ENCODE results near the gene GORASP2. TPM values are rescaled to one million over a fixed set of nuclear protein-coding genes. Genes with fewer than 3 reads are reported as not detected.

Gene GORASP2
- polyA plus RNA-seq, 1 of the 3 experiments (the other 2 are of a cell fraction): 127 TPM

GRCh38 chr2:170932166-170932565 is 3.1 kb downstream of the GORASP2 start:
- H3K27ac ChIP-seq (ENCODE audit: low read depth in 2 of 2, low read length in 1 of 2): no peak overlapping the region
- H3K4me1 ChIP-seq (ENCODE audit: control insufficient read depth in 1 of 2, insufficient read depth in 2 of 2, low read depth in 1 of 2, low read length in 1 of 2): peaks cover 10 to 16% of the 10 kb centered on the region in 2 experiments
- H3K9ac ChIP-seq: no peak overlapping the region
- H3K27me3 ChIP-seq (ENCODE audit: insufficient read depth): no peaks in the 10 kb centered on the region
- H3K79me2 ChIP-seq (ENCODE audit: insufficient read depth): peaks cover 80% of the 10 kb centered on the region
- H3F3A ChIP-seq (replicated peaks; ENCODE audit: insufficient read depth): peaks cover 11% of the 10 kb centered on the region
- no peak for DNase-seq
- H4K20me1 ChIP-seq (ENCODE audit: insufficient read depth): peaks cover 74% of the 10 kb centered on the region
- no peaks in the 10 kb centered on the region for H3K9me3 ChIP-seq
- H3K9me2 ChIP-seq: no peaks in the 10 kb centered on the region
- H3K4me3 ChIP-seq (ENCODE audit: low read depth in 2 of 2, low read length in 1 of 2): no peak overlapping the region
- ChIA-PET POLR2A (no interaction called here), CTCF (interaction anchor here (0.6 to 1.4 kb wide), 2 partner anchors 13 to 501 kb away, joined by 3 read pairs; no protein-coding TSS in a partner anchor)
- 96% methylated on average over 1 of the region's 1 CpG for WGBS (ENCODE audit: low lambda C conversion rate)
- no peak overlapping the region for H2AFZ ChIP-seq (ENCODE audit: low read depth)
- peaks cover 4 to 16% of the 10 kb centered on the region in 2 experiments for H3K36me3 ChIP-seq (replicated peaks in 1 of 2; ENCODE audit: control insufficient read depth in 1 of 2, insufficient read depth in 2 of 2, low read length in 1 of 2)
- H3K4me2 ChIP-seq: no peak overlapping the region; the same call in 1 of the 2 replicates
- no peak for TF ChIP-seq FOXM1 (IDR thresholded peaks at IDR 0.05; ENCODE audit: low read depth)
- TF ChIP-seq, protein P1, sequence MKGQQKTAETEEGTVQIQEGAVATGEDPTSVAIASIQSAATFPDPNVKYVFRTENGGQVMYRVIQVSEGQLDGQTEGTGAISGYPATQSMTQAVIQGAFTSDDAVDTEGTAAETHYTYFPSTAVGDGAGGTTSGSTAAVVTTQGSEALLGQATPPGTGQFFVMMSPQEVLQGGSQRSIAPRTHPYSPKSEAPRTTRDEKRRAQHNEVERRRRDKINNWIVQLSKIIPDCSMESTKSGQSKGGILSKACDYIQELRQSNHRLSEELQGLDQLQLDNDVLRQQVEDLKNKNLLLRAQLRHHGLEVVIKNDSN (IDR thresholded peaks at IDR 0.05; ENCODE audit: borderline replicate concordance, low read depth): no peak
- no peak for TF ChIP-seq JUND (IDR thresholded peaks at IDR 0.05)
- TF ChIP-seq, protein P2, sequence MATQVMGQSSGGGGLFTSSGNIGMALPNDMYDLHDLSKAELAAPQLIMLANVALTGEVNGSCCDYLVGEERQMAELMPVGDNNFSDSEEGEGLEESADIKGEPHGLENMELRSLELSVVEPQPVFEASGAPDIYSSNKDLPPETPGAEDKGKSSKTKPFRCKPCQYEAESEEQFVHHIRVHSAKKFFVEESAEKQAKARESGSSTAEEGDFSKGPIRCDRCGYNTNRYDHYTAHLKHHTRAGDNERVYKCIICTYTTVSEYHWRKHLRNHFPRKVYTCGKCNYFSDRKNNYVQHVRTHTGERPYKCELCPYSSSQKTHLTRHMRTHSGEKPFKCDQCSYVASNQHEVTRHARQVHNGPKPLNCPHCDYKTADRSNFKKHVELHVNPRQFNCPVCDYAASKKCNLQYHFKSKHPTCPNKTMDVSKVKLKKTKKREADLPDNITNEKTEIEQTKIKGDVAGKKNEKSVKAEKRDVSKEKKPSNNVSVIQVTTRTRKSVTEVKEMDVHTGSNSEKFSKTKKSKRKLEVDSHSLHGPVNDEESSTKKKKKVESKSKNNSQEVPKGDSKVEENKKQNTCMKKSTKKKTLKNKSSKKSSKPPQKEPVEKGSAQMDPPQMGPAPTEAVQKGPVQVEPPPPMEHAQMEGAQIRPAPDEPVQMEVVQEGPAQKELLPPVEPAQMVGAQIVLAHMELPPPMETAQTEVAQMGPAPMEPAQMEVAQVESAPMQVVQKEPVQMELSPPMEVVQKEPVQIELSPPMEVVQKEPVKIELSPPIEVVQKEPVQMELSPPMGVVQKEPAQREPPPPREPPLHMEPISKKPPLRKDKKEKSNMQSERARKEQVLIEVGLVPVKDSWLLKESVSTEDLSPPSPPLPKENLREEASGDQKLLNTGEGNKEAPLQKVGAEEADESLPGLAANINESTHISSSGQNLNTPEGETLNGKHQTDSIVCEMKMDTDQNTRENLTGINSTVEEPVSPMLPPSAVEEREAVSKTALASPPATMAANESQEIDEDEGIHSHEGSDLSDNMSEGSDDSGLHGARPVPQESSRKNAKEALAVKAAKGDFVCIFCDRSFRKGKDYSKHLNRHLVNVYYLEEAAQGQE (IDR thresholded peaks at IDR 0.05; ENCODE audit: low read depth, low read length): no peak
- no peak for TF ChIP-seq EZH2phosphoT487 (IDR thresholded peaks at IDR 0.05; ENCODE audit: borderline replicate concordance, low read depth)
- TF ChIP-seq RXRA (IDR thresholded peaks at IDR 0.05; ENCODE audit: borderline replicate concordance, low read depth): no peak
- TF ChIP-seq EP300 (IDR thresholded peaks at IDR 0.05; ENCODE audit: borderline replicate concordance in 1 of 2, low read depth in 1 of 2, low read length in 1 of 2): no peak

GRCh38 chr2:170932948-170933347 is 3.9 kb downstream of the GORASP2 start:
- H3K9me3 ChIP-seq: no peaks in the 10 kb centered on the region
- H3K9me2 ChIP-seq: no peaks in the 10 kb centered on the region
- no peak overlapping the region for H3K9ac ChIP-seq
- no peak overlapping the region for H2AFZ ChIP-seq (ENCODE audit: low read depth)
- H3K4me3 ChIP-seq (ENCODE audit: low read depth in 2 of 2, low read length in 1 of 2): no peak overlapping the region
- peaks cover 11% of the 10 kb centered on the region for H3F3A ChIP-seq (replicated peaks; ENCODE audit: insufficient read depth)
- H3K4me1 ChIP-seq (ENCODE audit: control insufficient read depth in 1 of 2, insufficient read depth in 2 of 2, low read depth in 1 of 2, low read length in 1 of 2): peaks cover 10 to 16% of the 10 kb centered on the region in 2 experiments
- POLR2A ChIA-PET: no interaction called here
- H3K4me2 ChIP-seq: no peak overlapping the region
- CTCF ChIA-PET: interaction anchor here (0.6 to 0.7 kb wide), 2 partner anchors 478 to 500 kb away, joined by 3 to 4 read pairs; no protein-coding TSS in a partner anchor
- H4K20me1 ChIP-seq (ENCODE audit: insufficient read depth): peaks cover 82% of the 10 kb centered on the region
- H3K27ac ChIP-seq (ENCODE audit: low read depth in 2 of 2, low read length in 1 of 2): no peak overlapping the region
- H3K27me3 ChIP-seq (ENCODE audit: insufficient read depth): no peaks in the 10 kb centered on the region
- H3K79me2 ChIP-seq (ENCODE audit: insufficient read depth): peaks cover 88% of the 10 kb centered on the region
- H3K36me3 ChIP-seq (replicated peaks in 1 of 2; ENCODE audit: control insufficient read depth in 1 of 2, insufficient read depth in 2 of 2, low read length in 1 of 2): peaks cover 4 to 19% of the 10 kb centered on the region in 2 experiments
- TF ChIP-seq CTCF (IDR thresholded peaks at IDR 0.05): peak; percentile 22; the same call in 1 of the 2 replicates
- TF ChIP-seq, protein P3, sequence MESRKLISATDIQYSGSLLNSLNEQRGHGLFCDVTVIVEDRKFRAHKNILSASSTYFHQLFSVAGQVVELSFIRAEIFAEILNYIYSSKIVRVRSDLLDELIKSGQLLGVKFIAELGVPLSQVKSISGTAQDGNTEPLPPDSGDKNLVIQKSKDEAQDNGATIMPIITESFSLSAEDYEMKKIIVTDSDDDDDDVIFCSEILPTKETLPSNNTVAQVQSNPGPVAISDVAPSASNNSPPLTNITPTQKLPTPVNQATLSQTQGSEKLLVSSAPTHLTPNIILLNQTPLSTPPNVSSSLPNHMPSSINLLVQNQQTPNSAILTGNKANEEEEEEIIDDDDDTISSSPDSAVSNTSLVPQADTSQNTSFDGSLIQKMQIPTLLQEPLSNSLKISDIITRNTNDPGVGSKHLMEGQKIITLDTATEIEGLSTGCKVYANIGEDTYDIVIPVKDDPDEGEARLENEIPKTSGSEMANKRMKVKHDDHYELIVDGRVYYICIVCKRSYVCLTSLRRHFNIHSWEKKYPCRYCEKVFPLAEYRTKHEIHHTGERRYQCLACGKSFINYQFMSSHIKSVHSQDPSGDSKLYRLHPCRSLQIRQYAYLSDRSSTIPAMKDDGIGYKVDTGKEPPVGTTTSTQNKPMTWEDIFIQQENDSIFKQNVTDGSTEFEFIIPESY (IDR thresholded peaks at IDR 0.05; ENCODE audit: borderline replicate concordance, low read depth): no peak
- TF ChIP-seq MEF2A (IDR thresholded peaks at IDR 0.05; ENCODE audit: borderline replicate concordance, low read depth): no peak
- DNase-seq: no peak
